ENCODE measurements around the gene PTCHD4. TPM values are rescaled to one million over a fixed set of nuclear protein-coding genes. Genes with fewer than 3 reads are reported as not detected.

Gene PTCHD4
- polyA plus RNA-seq, 2 of the 4 experiments (the other 2 are of a cell fraction): 0.15 to 0.16 TPM

- TF ChIP-seq CHD4 (IDR thresholded peaks at IDR 0.05; ENCODE audit: borderline replicate concordance): no peak
- TF ChIP-seq TFCP2L1 (CRISPR knock-in tag; IDR thresholded peaks at IDR 0.05): no peak
- no peak for TF ChIP-seq CHD2 (IDR thresholded peaks at IDR 0.05; ENCODE audit: low read length, partially characterized antibody)
- TF ChIP-seq FOXS1 (CRISPR knock-in tag; IDR thresholded peaks at IDR 0.05): no peak
- no peak for TF ChIP-seq NPAS2 (CRISPR knock-in tag; IDR thresholded peaks at IDR 0.05; ENCODE audit: borderline replicate concordance)
- TF ChIP-seq MAFK (IDR thresholded peaks at IDR 0.05; ENCODE audit: partially characterized antibody): no peak
- TF ChIP-seq GATA3 (IDR thresholded peaks at IDR 0.05; ENCODE audit: borderline replicate concordance): no peak
- no peak for TF ChIP-seq HMGXB4 (CRISPR knock-in tag; IDR thresholded peaks at IDR 0.05; ENCODE audit: borderline replicate concordance)
- TF ChIP-seq HEYL (CRISPR knock-in tag; IDR thresholded peaks at IDR 0.05): no peak
- no peak for TF ChIP-seq FOSB (CRISPR knock-in tag; IDR thresholded peaks at IDR 0.05)
- TF ChIP-seq USF2 (IDR thresholded peaks at IDR 0.05): no peak
- no peak for TF ChIP-seq NR3C1 (IDR thresholded peaks at IDR 0.05)
- ChIA-PET POLR2A (no interaction called here), CTCF (interaction anchor here (0.5 kb wide), 1 partner anchor 770 kb away, joined by 3 read pairs; no protein-coding TSS in a partner anchor)
- Histone ChIP-seq H3K4me3 (no peak overlapping the region), H3K4me1 (no peaks in the 10 kb centered on the region), H3K9me3 (no peaks in the 10 kb centered on the region), H3K27ac (no peak overlapping the region), H3K4me2 (no peak overlapping the region)
- 52% methylated on average over 3 of the region's 3 CpGs for WGBS (ENCODE audit: missing lambda C conversion rate)
- no peak for ATAC-seq
- no peak for FAIRE-seq
- no peak for DNase-seq (ENCODE audit: low read depth in 1 of 2, low spot score in 1 of 2)
Measured at GRCh38 chr6:48099713-48100587, 11.0 kb downstream of the PTCHD4 start.

- WGBS (ENCODE audit: missing lambda C conversion rate): 73% methylated on average over 3 of the region's 3 CpGs
- FAIRE-seq (no peak), DNase-seq (ENCODE audit: low read depth in 1 of 2, low spot score in 1 of 2) (no peak), ATAC-seq (no peak)
- ChIA-PET POLR2A (no interaction called here), CTCF (no interaction called here)
- Histone ChIP-seq H3K4me3 (no peak overlapping the region), H3K9me3 (no peaks in the 10 kb centered on the region), H3K4me2 (no peak overlapping the region), H3K4me1 (no peaks in the 10 kb centered on the region), H3K27ac (no peak overlapping the region)
- TF ChIP-seq BHLHE40 (IDR thresholded peaks at IDR 0.05; ENCODE audit: low read depth, low read length) (no peak), CEBPB (IDR thresholded peaks at IDR 0.05) (no peak), RNF2 (IDR thresholded peaks at IDR 0.05; ENCODE audit: borderline replicate concordance, low read depth) (no peak), RFX5 (IDR thresholded peaks at IDR 0.05) (no peak), ATOH8 (CRISPR knock-in tag; IDR thresholded peaks at IDR 0.05; ENCODE audit: low read depth) (no peak), HES2 (IDR thresholded peaks at IDR 0.05) (no peak), SREBF2 (IDR thresholded peaks at IDR 0.05) (no peak), KDM5A (IDR thresholded peaks at IDR 0.05) (no peak), PBX3 (IDR thresholded peaks at IDR 0.05) (no peak), HOXA7 (CRISPR knock-in tag; IDR thresholded peaks at IDR 0.05) (no peak), HMGXB4 (CRISPR knock-in tag; IDR thresholded peaks at IDR 0.05; ENCODE audit: borderline replicate concordance) (no peak), EP300 (IDR thresholded peaks at IDR 0.05) (no peak), POLR2AphosphoS2 (conservative IDR thresholded peaks at IDR 0.05; ENCODE audit: low read length) (no peak), ZC3H11A (IDR thresholded peaks at IDR 0.05) (no peak)
Measured at GRCh38 chr6:48098923-48099322, 12.1 kb downstream of the PTCHD4 start.
